EL (cell line): Measurements from ENCODE around the gene GNLY.

Source experiments
- DNase-seq: peaks from one replicate; pipeline ENCODE4 v3.0.0-alpha.2; 2016

The GNLY gene

DNA sequence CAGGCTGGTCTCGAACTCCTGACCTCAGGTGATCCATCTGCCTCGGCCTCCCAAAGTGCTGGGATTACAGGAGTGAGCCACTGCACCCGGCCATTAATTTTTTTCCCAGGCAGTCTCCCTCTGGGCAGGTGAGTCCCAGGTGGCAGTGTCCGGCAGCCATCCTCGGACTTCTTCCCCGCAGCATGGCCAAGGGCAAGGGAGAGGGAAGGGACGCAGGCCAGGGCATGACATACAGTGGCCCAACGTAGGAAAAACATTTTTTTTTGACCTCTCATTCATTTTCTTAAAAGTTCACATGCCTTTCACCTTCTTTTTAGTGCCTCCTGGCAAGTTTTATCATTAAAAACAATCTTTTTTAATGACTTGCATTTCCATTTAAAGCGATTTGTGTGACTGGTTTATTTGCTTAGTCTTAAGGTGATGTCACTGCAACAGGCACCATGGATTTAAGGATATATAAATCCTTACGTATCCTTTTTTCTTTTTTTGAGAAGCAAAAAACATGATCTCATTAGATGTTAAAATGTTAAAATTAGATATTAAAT, 36.6 kb downstream of the GNLY start:
- DNase-seq = no peak

DNA sequence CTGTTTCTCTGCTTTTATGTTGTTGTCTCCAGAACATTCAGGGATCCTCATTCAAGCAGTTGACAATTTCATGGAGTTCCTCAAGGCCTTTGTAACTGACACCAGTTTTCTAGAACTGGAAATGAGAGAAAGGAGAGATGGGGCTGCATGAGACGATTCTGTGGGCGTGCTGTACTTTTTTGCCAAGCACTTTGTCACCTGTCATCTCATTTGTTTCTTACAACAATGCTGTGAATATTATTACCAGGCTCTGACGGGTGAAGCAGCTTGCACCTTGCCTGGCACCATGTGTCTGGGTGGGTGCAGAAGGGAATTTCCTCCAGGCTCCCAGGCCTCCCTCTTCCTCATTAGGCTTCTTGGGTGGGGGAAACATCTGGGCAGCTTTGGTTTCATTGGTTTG, 37.4 kb downstream of the GNLY start:
- DNase-seq = no peak

DNA sequence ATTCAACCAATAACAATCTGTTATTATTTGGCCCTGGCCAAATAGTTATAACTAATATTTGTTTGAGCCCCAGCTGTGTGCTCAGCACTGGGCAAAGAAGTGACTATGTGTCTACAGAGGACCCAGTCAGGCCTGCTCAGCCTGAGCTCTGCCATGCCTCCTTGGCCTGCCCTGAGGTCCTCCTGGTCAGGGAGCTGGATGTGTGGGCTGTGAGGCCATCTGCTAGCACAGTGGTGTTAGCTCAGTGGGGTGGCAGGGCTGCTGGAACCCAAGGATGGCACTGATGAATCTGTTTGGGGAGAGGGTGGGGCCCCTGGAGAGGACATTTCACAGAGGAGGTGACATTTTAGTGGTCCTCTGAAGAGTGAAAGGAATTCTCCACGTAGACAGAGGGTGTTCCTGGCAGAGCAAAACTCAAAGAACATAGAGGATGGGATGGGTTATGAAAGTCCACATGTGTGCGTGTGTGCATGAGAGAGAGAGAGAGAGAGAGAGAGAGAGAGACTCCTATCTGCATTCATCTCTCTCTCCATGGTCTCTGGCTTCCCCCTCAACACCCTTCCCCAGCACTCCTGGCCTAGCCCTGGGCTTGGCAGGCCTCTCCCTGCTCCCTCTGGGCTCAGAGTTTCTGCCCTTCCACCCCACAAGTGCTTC, 38.4 kb downstream of the GNLY start:
- DNase-seq = no peak

DNA sequence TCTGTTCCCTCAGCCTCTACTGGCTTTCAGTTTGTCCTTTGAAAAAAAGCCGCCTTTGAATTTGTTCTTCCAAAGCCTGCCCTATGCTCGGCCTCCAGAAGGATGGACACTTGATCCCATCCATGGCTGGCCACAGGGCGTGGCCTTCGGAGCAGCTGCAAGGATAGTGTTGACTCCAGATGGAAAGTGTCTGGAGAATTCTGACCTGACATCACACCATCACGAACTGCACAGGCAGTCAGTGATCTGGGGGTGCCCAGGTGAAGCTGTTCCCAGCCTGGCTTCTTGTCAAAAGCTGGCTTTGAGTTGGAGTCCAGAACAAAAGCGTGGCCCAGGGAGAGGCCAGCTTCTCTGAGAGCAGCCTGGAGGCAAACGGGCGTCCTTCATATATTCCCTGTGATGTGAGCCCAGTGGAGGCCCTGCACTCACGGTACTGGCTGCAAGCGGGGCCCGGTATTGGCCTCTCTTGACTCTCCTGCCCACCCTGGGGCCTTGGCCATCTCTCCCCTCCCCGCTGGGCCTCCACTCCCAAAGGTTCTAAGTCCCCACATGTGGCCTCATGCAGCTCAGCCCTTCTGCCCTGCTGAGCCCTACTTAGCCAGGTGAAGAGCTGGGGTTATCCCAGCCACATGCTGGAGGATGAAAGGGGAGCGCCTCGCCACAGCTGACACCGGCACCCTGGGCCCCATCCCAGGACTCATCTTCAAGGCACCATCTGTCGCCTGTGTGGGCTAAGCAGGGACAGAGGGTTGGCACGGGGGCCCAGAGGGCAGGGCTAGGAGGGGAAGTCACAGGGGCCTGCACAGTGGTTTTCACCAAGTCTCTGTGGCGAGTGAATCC, 39.2 kb downstream of the GNLY start:
- no peak for DNase-seq

DNA sequence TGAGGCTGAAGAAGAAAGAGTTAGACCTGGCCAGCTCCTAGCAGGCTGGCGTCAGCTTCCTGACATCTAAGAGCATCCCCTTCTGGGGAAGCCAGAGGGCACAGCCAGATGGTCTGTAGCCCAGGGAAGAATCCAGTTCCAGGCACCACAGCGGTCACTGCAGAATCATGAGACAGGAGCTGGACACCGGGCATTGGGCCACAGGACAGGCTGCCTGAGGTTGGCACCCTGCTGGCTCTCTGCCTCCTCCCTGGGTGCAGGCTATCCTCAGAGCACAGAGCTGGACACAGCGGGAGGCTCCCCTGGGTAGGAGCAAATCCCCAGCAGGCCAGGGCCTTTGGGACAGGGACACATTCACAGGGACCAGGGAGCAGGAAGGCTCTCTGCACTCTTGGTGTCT, 39.9 kb downstream of the GNLY start:
- DNase-seq = no peak

DNA sequence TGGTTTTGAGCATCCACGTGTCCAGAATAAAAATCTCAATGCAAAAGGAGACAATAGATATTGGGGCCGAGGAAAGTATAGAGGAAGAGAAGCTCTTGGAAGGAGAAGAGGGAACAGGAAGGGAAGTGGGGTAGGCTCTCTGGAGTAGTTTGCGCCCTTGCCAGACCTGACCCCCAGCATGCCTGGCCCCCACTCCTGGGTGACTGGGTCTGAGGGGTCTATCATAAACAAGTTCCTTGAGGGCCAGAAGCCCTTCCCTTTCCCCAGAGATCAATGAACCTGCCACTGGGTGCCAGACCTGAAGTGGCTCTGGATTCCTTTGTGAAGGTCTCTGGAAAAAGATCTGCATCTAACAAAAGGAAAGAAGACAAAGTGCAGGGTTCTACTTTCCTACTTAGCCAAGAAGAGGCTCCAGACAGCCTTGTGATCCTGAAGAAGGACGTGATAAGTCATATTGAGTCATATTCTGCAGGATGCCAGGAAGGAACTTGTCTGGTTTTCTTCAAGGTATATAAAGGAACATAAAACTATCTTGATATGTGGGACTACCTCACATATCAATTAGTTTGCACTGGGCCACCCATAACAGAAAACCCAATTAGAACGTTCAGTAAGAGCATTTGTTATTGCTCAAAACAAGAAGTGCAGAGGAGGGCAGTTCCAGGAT, 40.9 kb downstream of the GNLY start:
- DNase-seq = no peak

DNA sequence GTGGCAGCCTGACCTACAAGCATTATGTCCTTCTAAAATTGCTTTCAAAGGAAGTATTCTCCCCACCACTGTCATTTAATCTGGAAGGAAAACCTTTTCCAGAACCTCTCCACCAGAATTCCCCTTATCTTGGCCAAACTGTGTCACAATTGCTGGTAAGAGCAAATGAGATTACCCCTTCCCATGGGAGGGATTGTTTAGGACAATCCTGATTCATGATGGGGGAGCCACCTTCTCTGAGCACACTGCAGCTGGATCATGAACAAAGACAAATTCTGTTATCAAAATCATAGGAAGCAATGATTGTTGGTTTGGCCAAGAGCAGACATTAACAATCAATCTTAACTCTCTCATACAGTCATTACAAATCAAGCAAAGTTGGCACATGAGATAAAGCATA, 41.5 kb downstream of the GNLY start:
- no peak for DNase-seq

DNA sequence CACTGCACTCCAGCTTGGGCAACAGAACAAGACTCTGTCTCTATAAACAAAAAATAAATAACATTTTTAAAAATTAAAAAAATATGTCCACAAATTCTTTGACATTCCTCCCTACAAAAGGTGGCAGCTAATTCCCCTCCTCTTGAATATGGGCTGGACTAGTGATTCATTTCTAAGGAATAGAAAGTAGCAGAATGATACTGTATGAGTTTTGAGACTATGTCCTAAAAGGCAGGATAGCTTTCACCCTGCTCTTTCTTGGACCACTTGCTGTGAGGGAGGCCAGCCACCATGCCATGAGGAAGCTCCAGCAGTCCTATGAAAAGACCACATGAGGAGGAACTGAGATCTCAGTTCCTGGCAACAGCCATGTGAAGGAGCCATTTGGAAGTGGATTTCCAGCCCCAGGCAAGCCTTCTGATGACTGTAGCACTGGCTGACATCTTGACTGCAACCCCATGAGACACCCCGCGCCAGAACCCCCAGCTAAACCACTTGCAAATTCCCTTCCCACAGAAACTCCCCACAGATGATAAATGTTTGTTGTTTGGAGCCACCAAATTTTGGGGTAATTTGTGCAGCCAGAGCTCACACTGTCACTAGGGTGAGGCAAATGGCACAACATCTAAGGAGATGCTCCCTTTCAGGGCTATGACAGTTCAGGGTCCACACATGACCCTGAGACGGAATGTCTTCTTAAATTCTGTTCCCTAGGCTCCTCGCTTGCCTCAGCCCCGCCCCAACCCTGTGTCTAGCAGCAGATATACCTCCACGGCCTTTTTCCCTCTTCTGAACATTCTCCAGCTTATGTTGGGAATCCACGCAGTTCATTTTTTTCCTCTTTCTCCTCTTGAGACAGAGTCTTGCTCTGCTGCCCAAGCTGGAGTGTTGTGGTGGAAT, 42.5 kb downstream of the GNLY start:
- DNase-seq = peak; percentile 28

DNA sequence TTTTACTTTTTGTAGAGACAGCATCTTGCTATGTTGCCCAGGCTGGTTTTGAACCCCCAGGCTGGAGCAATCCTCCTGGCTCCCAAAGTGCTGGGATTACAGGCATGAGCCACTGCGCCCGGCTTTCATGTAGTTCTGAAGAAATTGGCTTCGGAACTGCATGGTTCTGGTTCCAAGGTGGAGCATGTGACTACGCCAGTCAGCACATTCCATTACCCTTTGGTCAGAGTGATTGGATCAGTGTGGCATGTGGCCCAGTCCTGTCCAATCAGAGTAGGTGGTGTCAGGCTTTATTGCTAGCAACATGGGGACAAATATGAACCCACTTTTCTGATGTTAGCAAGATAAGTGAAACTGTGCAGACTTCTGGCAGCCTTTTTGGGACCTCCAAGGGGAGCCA, 43.3 kb downstream of the GNLY start:
- peak; percentile 86 for DNase-seq

DNA sequence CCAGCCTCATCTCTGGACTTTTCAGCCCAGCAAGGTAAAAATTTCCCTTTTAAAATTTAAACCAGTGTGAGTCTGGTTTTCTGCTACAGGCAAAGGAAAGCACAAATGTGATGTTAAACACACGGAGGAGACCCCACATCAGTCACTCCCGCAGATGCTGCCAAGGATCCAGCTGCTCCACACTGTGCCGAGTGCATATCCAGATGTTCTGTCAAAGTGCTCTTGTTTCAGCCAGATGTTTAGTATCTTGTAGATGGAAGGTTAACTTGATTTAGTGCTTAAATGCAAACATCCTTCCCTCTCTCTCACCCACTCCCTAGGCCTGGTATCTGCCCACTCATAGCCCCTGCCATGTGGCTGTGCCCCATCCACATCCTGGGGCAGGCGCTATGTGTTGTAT, 43.8 kb downstream of the GNLY start:
- DNase-seq = no peak

DNA sequence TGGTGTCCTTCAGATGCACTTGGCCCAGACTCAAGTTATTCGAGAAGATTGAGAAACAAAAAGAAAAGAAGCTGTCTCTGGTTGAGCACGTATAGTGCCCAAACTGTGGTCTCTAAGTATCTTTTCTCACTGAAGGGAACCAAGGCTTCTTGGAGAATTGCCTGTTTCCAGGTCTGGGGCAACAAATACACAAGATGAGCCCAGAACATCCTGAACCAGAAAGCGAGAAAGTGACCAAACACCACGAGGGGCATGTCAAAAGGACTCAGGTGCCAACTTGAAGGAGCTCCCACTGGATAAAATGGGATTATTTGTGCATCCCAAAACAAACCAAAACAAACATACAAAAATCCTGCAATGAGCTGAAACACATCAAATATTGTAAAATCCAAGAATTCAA, 46.0 kb downstream of the GNLY start:
- DNase-seq = no peak

DNA sequence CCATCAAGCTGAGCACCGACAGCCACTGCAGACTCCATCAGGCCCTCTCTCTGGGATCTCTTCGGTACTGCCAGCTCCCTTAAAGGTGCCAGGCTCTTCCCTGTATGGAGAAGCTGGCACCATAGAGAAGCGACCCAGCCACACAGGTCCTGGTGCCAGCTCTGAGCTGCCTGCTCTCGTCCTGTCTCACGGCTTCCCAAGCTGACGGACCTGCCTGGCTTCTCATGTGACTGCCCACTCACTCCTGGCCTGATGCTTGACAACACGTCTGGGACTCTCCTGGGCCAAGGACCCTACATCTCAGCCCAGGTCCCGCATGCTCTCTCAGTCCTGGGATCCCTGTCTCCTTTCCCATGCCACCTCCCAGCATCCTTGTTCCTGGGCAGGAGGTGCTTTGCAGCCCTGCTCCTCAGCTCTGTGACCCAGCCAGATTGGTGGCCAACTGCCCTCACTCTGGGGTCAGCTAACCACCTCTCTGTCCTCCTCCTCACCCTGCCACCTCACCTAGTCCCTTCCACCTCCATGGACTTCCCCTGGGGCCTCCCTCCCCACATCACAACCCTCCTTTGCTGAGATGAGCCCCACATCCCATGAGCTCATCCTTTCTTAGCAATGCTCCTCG, 47.2 kb downstream of the GNLY start:
- DNase-seq = no peak

DNA sequence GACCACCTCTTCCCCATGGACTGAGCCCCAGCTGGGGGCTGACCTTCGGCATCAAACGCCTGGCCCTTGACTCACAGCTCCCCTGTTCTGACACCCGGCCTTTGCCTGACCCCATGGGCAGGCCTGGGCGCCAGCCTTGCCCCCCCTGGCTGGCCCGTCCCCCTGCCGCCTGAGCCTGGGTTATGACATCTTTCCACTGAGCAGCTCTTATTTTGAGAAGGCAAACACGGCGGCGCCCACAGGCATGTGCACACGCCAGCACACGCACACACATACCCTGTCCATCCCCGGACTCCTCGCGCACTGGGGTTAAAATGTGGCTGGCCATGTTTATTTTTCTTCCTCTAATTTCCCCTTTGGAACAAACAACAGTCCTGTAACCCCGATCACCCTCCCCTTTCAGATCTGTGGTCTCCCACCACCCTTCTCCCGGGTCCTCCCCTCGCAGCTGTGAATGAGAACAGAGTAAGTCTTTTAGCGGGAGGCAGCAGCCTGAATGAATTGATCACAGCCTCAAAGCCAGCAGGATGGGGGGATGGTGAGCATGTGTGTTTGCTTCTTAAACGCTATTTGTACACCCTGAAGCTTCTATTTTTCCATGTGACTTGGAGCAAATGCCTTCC, 47.8 kb downstream of the GNLY start:
- peak; percentile 89 for DNase-seq

DNA sequence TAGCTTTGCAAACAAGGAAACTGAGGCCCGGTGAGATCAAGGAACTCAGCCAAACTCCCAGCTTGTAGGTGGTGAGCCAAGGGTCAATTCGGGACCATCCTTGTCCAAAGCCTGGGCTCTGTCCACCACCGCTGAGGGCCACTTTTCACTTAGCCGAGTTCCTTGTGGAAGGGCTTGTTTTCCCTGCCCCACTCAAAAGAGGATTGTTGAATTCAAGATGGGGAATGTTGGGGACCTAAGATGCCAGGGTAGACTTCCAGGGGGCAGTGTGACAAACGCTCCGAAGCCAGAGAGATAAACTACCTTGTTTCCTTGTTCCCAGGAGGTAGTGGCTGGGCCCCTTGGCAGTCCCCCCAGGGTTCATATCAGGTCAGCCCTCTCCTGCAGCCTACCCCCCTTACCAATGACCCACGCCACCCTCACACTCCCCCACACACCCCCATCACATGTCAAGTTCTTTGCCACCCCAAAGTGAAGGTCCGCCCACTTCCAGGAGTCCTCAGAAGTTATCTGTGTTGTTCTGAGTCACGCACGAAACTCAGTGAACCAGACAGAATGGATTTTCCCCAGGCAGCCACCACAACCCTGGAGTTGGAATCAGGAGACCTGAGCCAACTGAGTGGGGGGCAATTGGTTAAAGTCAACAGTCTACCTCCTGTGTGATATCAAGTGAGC, 49.3 kb downstream of the GNLY start:
- peak; percentile 49 for DNase-seq

DNA sequence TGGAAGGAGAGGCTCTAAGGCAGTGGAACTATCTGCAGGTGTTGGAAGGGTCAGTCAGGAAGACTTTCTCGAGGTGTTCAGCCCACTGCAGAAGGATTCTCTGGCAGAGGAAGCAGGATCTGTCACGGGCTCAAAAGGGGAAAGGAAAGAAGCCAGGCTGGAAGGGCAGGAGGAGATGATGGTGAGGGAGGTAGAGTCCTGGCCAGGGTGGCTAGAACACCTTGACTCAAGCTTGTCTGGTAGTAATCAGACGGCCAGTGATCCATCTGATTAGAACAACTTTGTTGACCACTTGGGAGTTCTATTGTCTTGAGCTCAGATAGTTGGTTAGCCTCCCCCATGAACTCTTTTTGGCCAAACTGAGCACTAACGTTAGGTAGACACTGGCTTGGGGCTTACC, 49.9 kb downstream of the GNLY start:
- DNase-seq = no peak

DNA sequence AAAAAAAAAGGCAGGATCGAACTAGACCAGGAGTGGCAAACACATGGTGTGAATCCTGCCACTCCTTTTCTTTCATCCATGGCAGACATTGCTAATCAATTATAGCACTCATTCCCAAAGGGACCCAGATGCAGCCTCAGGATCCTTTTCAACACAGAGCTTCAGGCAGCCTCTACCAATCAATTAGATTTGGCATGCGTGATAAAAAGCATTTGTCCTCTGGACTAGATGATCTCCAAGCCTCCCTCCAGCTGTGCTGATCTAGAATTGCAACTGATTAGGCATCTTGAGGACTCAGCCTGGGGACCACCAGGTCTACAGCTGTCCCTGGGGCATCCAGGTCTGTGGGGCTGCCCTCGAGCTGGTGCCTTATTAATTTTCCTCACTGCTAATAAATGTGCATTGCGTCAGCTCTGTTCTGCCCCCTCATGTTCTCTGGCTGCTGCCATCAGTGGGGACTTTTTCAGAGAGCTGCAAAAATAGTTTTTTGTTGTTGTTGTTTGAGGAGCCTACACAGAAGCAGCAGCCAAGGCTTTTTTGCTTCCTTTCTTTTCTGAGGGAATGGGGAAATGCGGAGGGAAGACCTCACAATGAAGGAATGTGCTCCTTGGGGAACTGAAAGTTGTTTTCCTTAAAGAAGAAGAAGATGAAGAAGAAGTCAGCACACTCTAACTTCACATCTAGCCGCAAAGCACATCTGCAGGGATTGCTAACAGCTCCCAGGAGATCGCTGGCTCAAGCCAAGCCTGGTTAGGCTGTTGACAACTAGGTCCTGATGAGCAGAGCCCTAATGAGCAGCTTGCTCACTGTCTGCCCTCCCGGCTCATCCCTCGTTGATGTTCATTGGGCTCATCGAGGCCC, 50.8 kb downstream of the GNLY start:
- DNase-seq = peak; percentile 69

DNA sequence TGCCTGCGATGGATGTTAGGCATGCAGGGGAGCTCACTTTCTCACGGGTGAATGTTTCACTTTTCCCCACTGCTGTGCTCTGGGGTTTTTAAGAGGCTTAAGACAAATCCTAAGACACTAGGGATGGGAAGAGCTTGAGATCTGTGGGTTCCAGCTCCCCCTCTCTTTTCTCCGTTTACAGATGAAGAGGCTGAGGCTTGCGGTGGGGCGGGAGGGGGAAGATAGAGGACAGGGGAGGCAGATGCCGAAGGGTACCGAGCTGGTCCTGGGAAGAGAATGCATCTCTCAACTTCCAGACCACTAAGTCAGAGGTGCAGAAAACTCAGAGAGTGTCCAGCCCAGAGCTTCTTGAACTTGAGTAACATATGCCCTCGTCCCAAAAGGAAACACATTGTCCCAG, 51.5 kb downstream of the GNLY start:
- DNase-seq = no peak

DNA sequence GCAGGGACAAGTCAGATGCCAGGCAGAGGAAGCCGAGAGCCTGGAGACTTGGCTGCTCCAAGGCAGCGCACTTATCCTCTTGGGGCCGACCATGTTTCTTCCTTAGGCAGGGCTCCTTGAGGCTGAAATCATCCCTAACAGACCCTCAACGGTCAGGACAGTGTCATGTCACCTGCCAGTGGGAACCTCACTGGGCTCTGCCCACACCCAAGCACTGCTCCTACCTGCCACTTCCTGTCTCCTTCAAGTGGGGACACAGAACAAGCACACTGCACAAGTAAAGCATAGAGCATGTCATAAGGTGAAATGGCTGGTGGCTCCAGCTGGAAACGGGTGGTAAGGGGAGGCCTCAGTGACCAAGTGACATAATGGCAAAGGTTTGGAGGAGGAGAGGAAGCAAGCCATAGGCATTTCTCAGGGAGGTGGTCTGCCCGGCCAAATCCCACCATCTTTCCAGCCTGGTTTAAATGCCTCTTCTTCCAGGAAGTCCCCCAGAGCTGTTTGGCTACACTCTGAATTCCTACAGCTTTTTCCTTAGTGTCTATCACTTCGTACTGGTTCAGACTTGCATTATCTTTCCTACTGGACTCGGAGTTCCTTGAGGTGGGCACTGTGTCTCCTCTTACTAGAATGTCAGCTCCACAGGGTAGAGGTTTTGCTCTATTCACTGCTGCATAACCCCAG, 52.3 kb downstream of the GNLY start:
- DNase-seq = no peak

DNA sequence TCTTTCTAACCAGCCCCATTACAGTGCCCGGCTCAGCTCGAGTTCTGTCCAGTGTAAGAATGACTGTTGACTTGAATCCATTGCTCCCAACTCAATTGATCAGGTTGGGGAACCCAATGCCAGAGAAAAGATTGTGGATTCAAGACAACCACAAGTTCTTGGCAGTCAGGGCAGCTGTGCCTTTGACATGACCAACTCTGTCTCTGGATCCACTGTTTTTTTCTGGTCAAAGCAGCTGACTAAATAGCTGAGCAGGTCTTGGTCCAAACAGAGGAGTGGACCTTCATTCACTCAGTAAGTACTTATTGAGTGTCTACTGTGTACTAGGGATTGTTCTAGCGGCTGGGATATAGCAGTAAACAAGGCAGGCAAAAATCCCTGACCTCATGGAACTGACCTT, 53.3 kb downstream of the GNLY start:
- no peak for DNase-seq
